ENCODE data around the gene SLC34A1.

DNA sequence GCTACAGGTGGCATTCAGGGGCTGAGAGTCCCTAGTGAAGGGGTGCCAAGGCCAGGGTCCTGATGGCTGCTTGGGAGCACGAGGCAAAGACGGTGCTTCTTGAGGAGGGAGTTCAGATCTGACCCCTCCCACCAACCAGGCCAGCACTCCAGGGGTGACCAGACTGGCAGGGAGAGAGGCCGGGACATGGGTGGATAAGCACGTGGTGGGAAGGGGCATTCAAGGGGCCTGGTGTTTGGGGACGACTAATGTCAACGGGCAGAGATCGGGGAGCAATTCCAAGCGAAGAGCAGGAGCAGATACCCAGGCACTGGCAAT, 22.0 kb upstream of the SLC34A1 start:
- TF ChIP-seq MEIS2 (CRISPR knock-in tag; IDR thresholded peaks at IDR 0.05) (no peak), NFIB (CRISPR knock-in tag; IDR thresholded peaks at IDR 0.05; ENCODE audit: borderline replicate concordance) (no peak)
